GM12878 (cell line): Measurements from ENCODE around the gene AGXT. TPM values are rescaled to one million over a fixed set of nuclear protein-coding genes. Genes with fewer than 3 reads are reported as not detected.

ENCODE experiments used
- ATAC-seq: fragments of 200-7000 bp; cut with Tn5 transposase; 3 replicates; pipeline ENCODE4 v1.9.1; 2020; ENCODE audit warnings: mild to moderate bottlenecking, moderate library complexity
- BruUV-seq: library from RNA; stranded (reverse); fragments of 400-500 nt; replicated peaks from 2 replicates; lab custom pipeline; 2021; lab: Mats Ljungman, UMichigan
- CTCF ChIA-PET: fragments of 300-600 bp; sonication (Branson Sonifier 250); formaldehyde crosslinking; extraction: SDS; loops from one replicate; lab custom pipeline; 2021; ENCODE audit warnings: inconsistent platforms; lab: Yijun Ruan, JAX
- POLR2A ChIA-PET: fragments of 350-600 bp; formaldehyde crosslinking; extraction: SDS; loops from one replicate; lab custom pipeline; 2021; ENCODE audit warnings: inconsistent platforms; lab: Charles Lee
- RAD21 ChIA-PET: fragments of 300-600 bp; sonication (Branson Sonifier 250); formaldehyde crosslinking; loops from one replicate; lab custom pipeline; 2023; ENCODE audit warnings: antibody characterized with exemption; ENCODE audit not compliant: unreplicated experiment; lab: Charles Lee
- SMC1A ChIA-PET: fragments of 300-600 bp; sonication (Branson Sonifier 250); formaldehyde crosslinking; loops from one replicate; lab custom pipeline; 2023; ENCODE audit not compliant: unreplicated experiment, uncharacterized antibody; lab: Charles Lee
- DNase-seq: peaks from one replicate; pipeline ENCODE4 v3.0.0-alpha.2; 2011; ENCODE audit warnings: low read depth, low spot score
- FAIRE-seq: peaks from 3 replicates; lab custom pipeline; 2011; peaks lifted over from hg19 to GRCh38; lab: Jason Lieb, UNC
- H2AFZ ChIP-seq: 2 replicates; pipeline ENCODE4 v1.6.0; 2011; ENCODE audit warnings: low read depth, low read length, control low read depth; ENCODE audit not compliant: control insufficient read depth
- H3K27ac ChIP-seq: 2 replicates; pipeline ENCODE4 v1.5.1; 2011; ENCODE audit warnings: control low read depth; ENCODE audit not compliant: control insufficient read depth, insufficient read depth
- H3K27me3 ChIP-seq, 2 experiments: replicated peaks in 1 of 2; 2 replicates each; pipeline versions ENCODE4 v1.6.0 to v1.6.1; 2011; ENCODE audit warnings: low read length in 1 of 2; ENCODE audit not compliant: control insufficient read depth in 2 of 2, insufficient read depth in 2 of 2
- H3K36me3 ChIP-seq, 2 experiments: 2 replicates each; pipeline ENCODE4 v1.5.1; 2011; ENCODE audit warnings: low read length in 1 of 2; ENCODE audit not compliant: control insufficient read depth in 2 of 2, insufficient read depth in 2 of 2
- H3K4me1 ChIP-seq: 2 replicates; pipeline ENCODE4 v1.6.1; 2011; ENCODE audit warnings: mild to moderate bottlenecking, low read length, moderate library complexity, mixed read lengths; ENCODE audit not compliant: control insufficient read depth, insufficient read depth
- H3K4me2 ChIP-seq: 2 replicates; pipeline ENCODE4 v1.6.0; 2011; ENCODE audit warnings: control low read depth; ENCODE audit not compliant: control insufficient read depth, insufficient read depth
- H3K4me3 ChIP-seq: fragments of 200-600 bp; sonication (generic); 2 replicates; pipeline ENCODE4 v1.5.1; 2016
- H3K79me2 ChIP-seq: 2 replicates; pipeline ENCODE4 v1.6.0; 2011; ENCODE audit warnings: low read length; ENCODE audit not compliant: control insufficient read depth, insufficient read depth
- H3K9ac ChIP-seq: 2 replicates; pipeline ENCODE4 v1.8.0; 2011; ENCODE audit warnings: low read length, control low read depth, mixed read lengths; ENCODE audit not compliant: control insufficient read depth, insufficient read depth
- H3K9me3 ChIP-seq: replicated peaks from 3 replicates; pipeline ENCODE4 v1.5.1; 2011; ENCODE audit warnings: mild to moderate bottlenecking, low read length; ENCODE audit not compliant: control insufficient read depth, insufficient read depth
- H4K20me1 ChIP-seq: 2 replicates; pipeline ENCODE4 v1.6.0; 2011; ENCODE audit not compliant: control insufficient read depth, insufficient read depth
- DPF2 ChIP-seq: fragments of 450-650 bp; IDR thresholded peaks from 2 replicates; pipeline ENCODE4 v1.6.1; 2017; ENCODE audit warnings: mild to moderate bottlenecking
- E2F8 ChIP-seq: fragments of 450-650 bp; IDR thresholded peaks from 2 replicates; pipeline ENCODE4 v1.6.1; 2018; ENCODE audit warnings: mild to moderate bottlenecking, low read depth, moderate library complexity; ENCODE audit not compliant: partially characterized antibody
- HCFC1 ChIP-seq: fragments of 150-350 bp; IDR thresholded peaks from 2 replicates; pipeline ENCODE4 v1.6.1; 2014; ENCODE audit warnings: low read length
- HSF1 ChIP-seq: fragments of 150-350 bp; IDR thresholded peaks from 2 replicates; pipeline ENCODE4 v1.6.1; 2014; ENCODE audit warnings: mild to moderate bottlenecking, low read depth, low read length
- KAT2A ChIP-seq: conservative IDR thresholded peaks from 2 replicates; pipeline ENCODE4 v1.6.1; 2011; ENCODE audit warnings: low read depth, low read length; ENCODE audit not compliant: control insufficient read depth
- NFYA ChIP-seq: IDR thresholded peaks from 2 replicates; pipeline ENCODE4 v1.6.1; 2011; ENCODE audit warnings: low read depth, mild to moderate bottlenecking, low read length, improper control_type of control experiment, borderline replicate concordance
- PBX3 ChIP-seq: IDR thresholded peaks from 2 replicates; pipeline ENCODE4 v1.6.1; 2011; ENCODE audit warnings: mild to moderate bottlenecking, low read depth, low read length, moderate library complexity; ENCODE audit not compliant: insufficient replicate concordance
- REST ChIP-seq: IDR thresholded peaks from 2 replicates; pipeline ENCODE4 v1.6.1; 2012; ENCODE audit warnings: mild to moderate bottlenecking, low read depth, low read length
- TCF3 ChIP-seq: IDR thresholded peaks from 2 replicates; pipeline ENCODE4 v1.6.1; 2012; ENCODE audit warnings: low read depth, mild to moderate bottlenecking, low read length, borderline replicate concordance; ENCODE audit not compliant: insufficient read depth
- ZSCAN29 ChIP-seq: fragments of 450-650 bp; IDR thresholded peaks from 2 replicates; pipeline ENCODE4 v1.6.1; 2017; ENCODE audit warnings: mild to moderate bottlenecking, moderate library complexity
- WGBS: methylation state at CpG from one replicate; pipeline ENCODE4 v1.1.6; 2016; ENCODE audit warnings: low lambda C conversion rate; ENCODE audit not compliant: insufficient replicate concordance, insufficient coverage; ENCODE audit errors: missing lambda C conversion rate; 5-methylcytosine and 5-hydroxymethylcytosine counted together
- in situ Hi-C: fragments of 300-500 bp; cut with MboI; formaldehyde crosslinking; loops from 9 replicates; pipeline ENCODE4 v1.14.3; 2018; ENCODE audit warnings: mixed read lengths
- intact Hi-C: fragments of 100-400 bp; cut with micrococcal nuclease; formaldehyde crosslinking; loops from one replicate; pipeline ENCODE4 v1.14.2; 2022; ENCODE audit not compliant: unreplicated experiment
- polyA plus RNA-seq, 11 experiments: library from polyadenylated mRNA; depleted of rRNA in 4 of 11; unstranded in 6 of 11; stranded (reverse) in 5 of 11; fragments of >200 nt; fragmentation: Nextera tagmentation in 4 of 11; fragmentation: Illumina TruSeq in 1 of 11; extraction: Ambion mirVana in 4 of 11; extraction: Trizol in 1 of 11; gene quantifications; 1 replicate in 1 of 11; 2 replicates in 10 of 11; pipeline versions ENCODE4 v1.2.1 to v1.2.3, GENCODE V29; 2011 to 2016; ENCODE audit warnings: inconsistent platforms in 2 of 11, missing spikeins in 2 of 11, low read depth in 1 of 11
- total RNA-seq, 4 experiments: library from RNA; depleted of rRNA in 3 of 4; stranded (reverse); fragments of >200 nt in 3 of 4; fragmentation: Illumina TruSeq in 1 of 4; extraction: Trizol in 1 of 4; gene quantifications; 2 replicates each; pipeline versions ENCODE4 v1.2.1 to v1.2.3, GENCODE V29; 2013 to 2021

Gene AGXT
- total and polyA plus RNA-seq, 10 of the 15 experiments (the other 5 are each of a cell fraction or from before 2014, with no cell fraction given): 0.18 TPM; not detected in 9

GRCh38 chr2:240850026-240850425 lies 18.6 kb upstream of the AGXT start:
- no peak overlapping the region for H3K4me3 ChIP-seq
- BruUV-seq: no TSS peak
- ChIA-PET SMC1A (no interaction called here), POLR2A (no interaction called here), CTCF (interaction anchor here (0.6 kb wide), 1 partner anchor 408 kb away, joined by 3 read pairs; no protein-coding TSS in a partner anchor), RAD21 (no interaction called here)
- no peak overlapping the region for H3K4me2 ChIP-seq
- no peaks in the 10 kb centered on the region for H3K4me1 ChIP-seq
- intact Hi-C loops: loop anchor here (5.0 to 10.0 kb wide), 2 partner anchors 227 to 365 kb away; no protein-coding TSS in a partner anchor
- no peaks in the 10 kb centered on the region for H3K27me3 ChIP-seq
- no peaks in the 10 kb centered on the region for H4K20me1 ChIP-seq
- 7% methylated on average over 10 of the region's 11 CpGs for WGBS
- ATAC-seq (no peak; the same call in 2 of the 3 replicates), DNase-seq (no peak), FAIRE-seq (no peak)
- no peaks in the 10 kb centered on the region for H3K36me3 ChIP-seq
- H3K79me2 ChIP-seq: no peaks in the 10 kb centered on the region
- H2AFZ ChIP-seq: no peak overlapping the region
- no peak overlapping the region for H3K27ac ChIP-seq
- in situ Hi-C loops: loop anchor here (10.0 kb wide), 1 partner anchor 805 kb away; no protein-coding TSS in a partner anchor
- no peak for TF ChIP-seq E2F8
- TF ChIP-seq DPF2: no peak
- no peak for TF ChIP-seq NFYA
- TF ChIP-seq HCFC1: no peak
- TF ChIP-seq HSF1: no peak
- no peak for TF ChIP-seq REST
- TF ChIP-seq ZSCAN29: no peak
- no peak for TF ChIP-seq TCF3
- TF ChIP-seq PBX3: no peak
- TF ChIP-seq KAT2A: no peak
- H3K9ac ChIP-seq: no peak overlapping the region
- H3K9me3 ChIP-seq: no peaks in the 10 kb centered on the region; the same call in 2 of the 3 replicates
